ENCODE data around the gene MYLK.

The MYLK gene

GRCh38 chr3:123571973-123572365 lies 312.2 kb downstream of the MYLK start:
- DNase-seq, result no peak

GRCh38 chr3:123571264-123571972 lies 312.7 kb downstream of the MYLK start:
- DNase-seq, result no peak

- DNase-seq, result no peak
Observed at GRCh38 chr3:123568875-123569274, 315.3 kb downstream of the MYLK start.

GRCh38 chr3:123568034-123568433 lies 316.1 kb downstream of the MYLK start:
- DNase-seq, result no peak

- DNase-seq, result no peak
Observed at GRCh38 chr3:123564056-123564455, 320.1 kb downstream of the MYLK start.

- no peak for DNase-seq
Observed at GRCh38 chr3:123562547-123562946, 321.6 kb downstream of the MYLK start.

- DNase-seq, result no peak
Observed at GRCh38 chr3:123561188-123561587, 322.9 kb downstream of the MYLK start.

All from NCI-H1417 treated with DMSO at 0.1 percent for 48 hours (cell line).